Coronary artery (tissue), 2 donors: Measurements from ENCODE around the gene SHANK1.
"Not testable (repeated sequence)": the region's sequence is repeated elsewhere in the genome, so short reads cannot be mapped to it uniquely, and the experiment has no call there.

ENCODE experiments used
- DNase-seq: peaks from one replicate; pipeline ENCODE4 v3.0.0-alpha.2; 2017; ENCODE audit warnings: low spot score
- H3K27ac ChIP-seq, 2 donors: fragments of 200-600 bp; sonication (generic); one replicate each; pipeline ENCODE4 v1.5.1; 2016 to 2019
- H3K4me3 ChIP-seq: fragments of 200-600 bp; sonication (generic); 2 replicates; pipeline ENCODE4 v1.5.1; 2016; ENCODE audit warnings: mild to moderate bottlenecking, moderate library complexity
- TF ChIP-seq, protein P1 (sequence below): fragments of 200-600 bp; sonication (generic); IDR thresholded peaks from one replicate; pipeline ENCODE4 v1.5.1; 2019; ENCODE audit warnings: antibody characterized with exemption

SHANK1 gene

GRCh38 chr19:50628146-50628545 is 91.5 kb downstream of the SHANK1 start:
- TF ChIP-seq, protein P1, sequence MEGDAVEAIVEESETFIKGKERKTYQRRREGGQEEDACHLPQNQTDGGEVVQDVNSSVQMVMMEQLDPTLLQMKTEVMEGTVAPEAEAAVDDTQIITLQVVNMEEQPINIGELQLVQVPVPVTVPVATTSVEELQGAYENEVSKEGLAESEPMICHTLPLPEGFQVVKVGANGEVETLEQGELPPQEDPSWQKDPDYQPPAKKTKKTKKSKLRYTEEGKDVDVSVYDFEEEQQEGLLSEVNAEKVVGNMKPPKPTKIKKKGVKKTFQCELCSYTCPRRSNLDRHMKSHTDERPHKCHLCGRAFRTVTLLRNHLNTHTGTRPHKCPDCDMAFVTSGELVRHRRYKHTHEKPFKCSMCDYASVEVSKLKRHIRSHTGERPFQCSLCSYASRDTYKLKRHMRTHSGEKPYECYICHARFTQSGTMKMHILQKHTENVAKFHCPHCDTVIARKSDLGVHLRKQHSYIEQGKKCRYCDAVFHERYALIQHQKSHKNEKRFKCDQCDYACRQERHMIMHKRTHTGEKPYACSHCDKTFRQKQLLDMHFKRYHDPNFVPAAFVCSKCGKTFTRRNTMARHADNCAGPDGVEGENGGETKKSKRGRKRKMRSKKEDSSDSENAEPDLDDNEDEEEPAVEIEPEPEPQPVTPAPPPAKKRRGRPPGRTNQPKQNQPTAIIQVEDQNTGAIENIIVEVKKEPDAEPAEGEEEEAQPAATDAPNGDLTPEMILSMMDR = no peak

GRCh38 chr19:50626795-50627194 is 92.8 kb downstream of the SHANK1 start:
- H3K27ac ChIP-seq = no peak overlapping the region
- DNase-seq = no peak
- TF ChIP-seq, protein P1 = no peak
- H3K4me3 ChIP-seq = no peak overlapping the region

More at GRCh38 chr19:50628146-50628545, 91.5 kb downstream of the SHANK1 start:
- Histone ChIP-seq H3K27ac (no peak overlapping the region), H3K4me3 (no peak overlapping the region)
- no peak for DNase-seq

- DNase-seq = no peak
- Histone ChIP-seq H3K4me3 (no peak overlapping the region), H3K27ac (no peak overlapping the region)
- TF ChIP-seq, protein P1 = no peak
These were observed 93.6 kb downstream of the SHANK1 start for GRCh38 chr19:50626011-50626410.

DNA sequence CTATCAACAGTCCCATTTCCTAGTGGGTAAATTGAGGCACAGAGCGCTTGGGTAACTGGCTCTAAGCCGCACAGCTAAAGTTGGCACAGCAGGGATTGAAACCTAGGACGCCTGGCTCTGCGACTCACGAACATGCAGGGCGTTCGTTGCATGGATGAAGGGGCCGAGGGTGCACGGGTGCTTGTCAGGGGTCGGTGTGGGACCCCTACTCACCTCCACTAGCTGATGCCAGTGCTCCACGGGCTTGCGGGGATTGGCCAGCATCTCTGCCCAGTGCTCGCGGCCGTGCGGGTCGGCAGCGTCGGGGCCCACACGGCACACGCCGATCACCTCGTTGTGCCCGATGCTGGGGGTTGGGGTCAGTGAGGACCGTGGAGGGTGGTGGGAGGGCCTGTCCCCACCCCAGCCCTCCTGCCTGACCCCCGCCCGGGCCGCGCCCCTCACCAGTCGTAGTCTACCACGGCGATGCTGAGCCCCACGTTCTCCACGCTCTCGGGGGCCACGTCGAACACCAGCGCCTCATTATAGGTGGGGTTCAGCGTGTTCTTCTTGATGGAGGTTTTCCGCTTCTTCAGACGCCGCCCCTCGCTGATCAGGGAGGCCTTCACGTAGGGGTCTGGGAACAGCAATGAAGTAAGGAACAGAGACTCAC is 94.5 kb downstream of the SHANK1 start:
- DNase-seq = no peak
- Histone ChIP-seq H3K27ac (no peak overlapping the region), H3K4me3 (no peak overlapping the region)
- TF ChIP-seq, protein P1 = no peak

DNA sequence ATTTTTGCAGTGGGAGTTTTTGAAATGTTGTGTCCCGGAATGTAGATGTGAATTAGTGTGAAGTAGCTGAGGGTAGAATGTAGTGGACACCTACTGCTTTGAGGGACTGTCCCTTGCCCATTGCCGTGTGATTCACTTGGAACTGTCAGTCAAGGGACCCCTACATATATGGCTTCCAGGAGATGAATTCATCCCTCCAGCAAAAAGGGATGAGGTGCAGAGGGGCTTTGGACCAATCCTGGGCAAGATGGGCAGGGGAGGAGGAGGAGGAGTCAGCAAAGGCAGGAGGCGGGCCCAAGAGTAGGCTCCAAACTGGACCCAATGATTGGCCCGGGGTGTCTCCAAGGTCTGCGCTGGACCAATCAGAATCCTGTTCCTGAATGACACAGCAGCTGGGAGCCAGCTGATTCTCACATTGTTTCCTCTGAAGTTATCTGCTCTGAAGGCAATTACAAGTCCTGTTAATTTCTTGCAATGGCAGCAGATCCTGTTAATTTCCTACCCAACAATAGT is 99.2 kb downstream of the SHANK1 start:
- not testable (repeated sequence) for H3K27ac ChIP-seq, DNase-seq, H3K4me3 ChIP-seq

DNA sequence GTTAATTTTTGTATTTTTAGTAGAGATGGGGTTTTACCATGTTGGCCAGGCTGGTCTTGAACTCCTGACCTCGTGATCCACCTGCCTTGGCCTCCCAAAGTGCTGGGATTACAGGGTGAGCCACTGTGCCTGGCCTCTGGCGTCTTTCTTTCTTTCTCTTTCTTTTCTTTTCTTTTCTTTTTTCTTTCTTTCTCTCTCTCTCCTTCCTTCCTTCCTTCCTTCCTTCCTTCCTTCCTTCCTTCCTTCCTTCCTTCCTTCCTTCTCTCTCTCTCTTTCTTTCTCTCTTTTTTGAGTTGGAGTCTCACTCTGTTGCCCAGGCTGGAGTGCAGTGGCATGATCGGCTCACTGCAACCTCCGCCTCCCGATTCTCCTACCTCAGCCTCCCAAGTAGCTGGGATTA is 100.4 kb downstream of the SHANK1 start:
- DNase-seq, H3K27ac ChIP-seq, H3K4me3 ChIP-seq: not testable (repeated sequence)

- not testable (repeated sequence) for DNase-seq, H3K27ac ChIP-seq, H3K4me3 ChIP-seq
These were observed 101.2 kb downstream of the SHANK1 start for GRCh38 chr19:50618379-50618778.

GRCh38 chr19:50612504-50613404 is 106.8 kb downstream of the SHANK1 start:
- not testable (repeated sequence) for H3K27ac ChIP-seq, DNase-seq, H3K4me3 ChIP-seq
